ENCODE results near the gene DPH7.
"Not testable (repeated sequence)": the region's sequence is repeated elsewhere in the genome, so short reads cannot be mapped to it uniquely, and the experiment has no call there.

DPH7 gene

DNA sequence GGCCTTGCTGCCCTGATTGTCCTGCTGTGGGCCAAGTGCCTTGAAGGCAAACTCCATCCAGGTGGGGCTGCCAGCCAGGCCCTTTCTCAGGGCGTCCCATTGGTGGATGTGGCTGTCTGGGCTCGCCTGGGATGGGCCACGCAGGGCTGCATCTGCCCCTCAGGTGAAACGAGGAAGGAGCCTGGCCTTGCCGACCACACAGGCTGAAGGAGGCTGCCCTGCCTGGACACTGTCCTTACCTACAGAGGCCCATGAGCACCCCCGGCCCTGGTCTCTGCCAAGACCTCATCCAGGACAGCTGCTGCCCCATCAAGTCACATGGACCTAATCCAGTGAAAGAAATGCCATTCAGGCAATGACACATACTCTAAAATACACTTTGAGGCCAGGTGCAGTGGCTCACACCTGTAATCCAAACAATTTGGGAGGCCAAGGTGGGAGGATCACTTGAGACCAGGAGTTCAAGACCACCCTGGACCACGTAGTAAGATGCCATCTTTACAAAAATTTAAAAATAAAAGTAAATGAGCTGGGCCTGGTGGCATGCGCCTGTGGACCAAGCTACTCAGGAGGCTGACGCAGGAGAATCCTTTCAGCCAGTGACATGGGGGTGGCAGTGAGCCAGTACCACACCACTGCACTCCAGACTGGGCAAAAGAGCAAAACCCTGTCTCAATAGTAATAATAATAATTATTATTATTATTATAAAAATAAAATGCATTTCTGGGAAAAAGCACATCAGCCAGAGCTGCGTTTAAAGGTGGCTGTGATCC, 62.4 kb downstream of the DPH7 start:
- DNase-seq: no peak

DNA sequence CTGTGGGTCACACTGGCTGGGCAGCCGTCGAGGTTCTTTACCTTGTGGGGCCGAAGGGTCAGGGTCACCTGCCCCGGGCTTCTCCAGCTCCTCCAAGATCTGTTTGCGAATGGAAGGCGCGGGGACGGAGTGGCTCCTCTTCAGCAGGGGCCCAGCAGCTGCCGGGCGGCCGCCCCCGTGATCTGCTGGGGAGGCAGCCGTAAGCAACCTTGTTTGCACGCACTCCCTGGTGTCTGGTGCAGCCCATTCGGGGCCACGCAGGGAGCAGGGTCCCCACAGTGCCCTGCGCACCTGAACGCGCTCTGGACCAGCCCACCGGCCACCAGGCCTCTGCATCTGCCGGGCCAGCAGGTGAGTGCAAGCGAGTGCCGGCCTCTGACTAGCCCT, 63.4 kb downstream of the DPH7 start:
- no peak for DNase-seq

DNA sequence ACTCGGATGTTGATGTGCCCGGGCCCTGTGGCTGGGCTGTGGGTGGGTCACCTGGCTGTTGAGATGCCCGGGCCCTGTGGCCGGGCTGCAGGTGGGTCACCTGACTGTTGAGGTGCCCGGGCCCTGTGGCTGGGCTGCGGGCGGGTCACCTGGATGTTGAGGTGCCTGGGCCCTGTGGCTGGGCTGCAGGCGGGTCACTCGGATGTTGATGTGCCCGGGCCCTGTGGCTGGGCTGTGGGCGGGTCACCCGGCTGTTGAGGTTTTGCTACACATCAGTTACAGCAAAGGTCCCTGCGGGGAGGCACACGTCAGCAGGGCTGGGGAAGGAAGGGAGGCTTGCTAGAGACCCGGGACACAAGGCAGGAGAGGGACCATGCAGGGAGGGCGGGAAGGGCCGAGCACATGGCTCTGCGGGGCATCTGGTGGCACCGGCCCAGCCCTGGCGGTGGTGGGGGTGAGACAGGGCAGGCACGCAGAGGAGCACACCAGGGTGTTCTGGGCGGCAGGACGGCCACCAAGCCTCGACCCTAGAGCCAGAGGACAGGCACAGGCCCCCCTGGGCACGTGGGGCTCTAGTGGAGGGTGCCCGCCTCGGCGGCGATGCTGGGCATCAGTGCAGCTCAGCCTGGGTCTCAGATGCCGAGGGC, 63.9 kb downstream of the DPH7 start:
- no peak for DNase-seq

DNA sequence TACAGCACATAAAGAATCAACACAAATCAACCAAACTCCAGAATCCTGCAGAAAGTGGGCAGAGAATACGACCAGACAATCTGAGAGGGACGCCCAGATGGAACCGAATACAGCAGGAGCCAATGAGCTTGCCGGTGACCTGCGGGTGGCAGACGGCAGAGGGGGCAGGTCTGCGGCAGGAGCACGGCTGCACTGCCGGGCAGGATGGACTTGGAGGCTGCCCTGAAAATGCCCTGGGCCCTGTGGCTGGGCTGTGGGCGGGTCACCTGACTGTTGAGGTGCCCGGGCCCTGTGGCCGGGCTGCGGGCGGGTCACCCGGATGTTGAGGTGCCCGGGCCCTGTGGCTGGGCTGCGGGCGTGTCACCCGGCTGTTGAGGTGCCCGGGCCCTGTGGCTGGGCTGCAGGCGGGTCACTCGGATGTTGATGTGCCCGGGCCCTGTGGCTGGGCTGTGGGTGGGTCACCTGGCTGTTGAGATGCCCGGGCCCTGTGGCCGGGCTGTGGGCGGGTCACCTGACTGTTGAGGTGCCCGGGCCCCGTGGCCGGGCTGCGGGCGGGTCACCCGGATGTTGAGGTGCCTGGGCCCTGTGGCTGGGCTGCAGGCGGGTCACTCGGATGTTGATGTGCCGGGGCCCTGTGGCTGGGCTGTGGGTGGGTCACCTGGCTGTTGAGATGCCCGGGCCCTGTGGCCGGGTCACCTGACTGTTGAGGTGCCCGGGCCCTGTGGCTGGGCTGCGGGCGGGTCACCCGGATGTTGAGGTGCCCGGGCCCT, 64.7 kb downstream of the DPH7 start:
- DNase-seq: not testable (repeated sequence)

DNA sequence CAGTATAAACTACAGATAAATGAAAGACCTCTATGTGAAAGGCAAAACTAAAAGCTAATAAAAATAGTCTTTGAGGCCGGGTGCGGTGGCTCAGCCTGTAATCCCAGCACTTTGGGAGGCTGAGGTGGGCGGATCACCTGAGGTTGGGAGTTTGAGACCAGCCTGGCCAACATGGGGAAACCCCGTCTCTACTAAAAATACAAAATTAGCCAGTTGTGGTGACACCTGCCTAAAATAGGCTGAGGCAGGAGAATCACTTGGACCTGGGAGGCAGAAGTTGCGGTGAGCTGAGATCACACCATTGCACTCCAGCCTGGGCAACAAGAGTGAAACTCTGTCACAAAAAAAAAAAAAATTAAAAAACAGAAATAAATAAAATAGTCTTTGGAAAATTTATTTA, 65.6 kb downstream of the DPH7 start:
- not testable (repeated sequence) for DNase-seq

DNA sequence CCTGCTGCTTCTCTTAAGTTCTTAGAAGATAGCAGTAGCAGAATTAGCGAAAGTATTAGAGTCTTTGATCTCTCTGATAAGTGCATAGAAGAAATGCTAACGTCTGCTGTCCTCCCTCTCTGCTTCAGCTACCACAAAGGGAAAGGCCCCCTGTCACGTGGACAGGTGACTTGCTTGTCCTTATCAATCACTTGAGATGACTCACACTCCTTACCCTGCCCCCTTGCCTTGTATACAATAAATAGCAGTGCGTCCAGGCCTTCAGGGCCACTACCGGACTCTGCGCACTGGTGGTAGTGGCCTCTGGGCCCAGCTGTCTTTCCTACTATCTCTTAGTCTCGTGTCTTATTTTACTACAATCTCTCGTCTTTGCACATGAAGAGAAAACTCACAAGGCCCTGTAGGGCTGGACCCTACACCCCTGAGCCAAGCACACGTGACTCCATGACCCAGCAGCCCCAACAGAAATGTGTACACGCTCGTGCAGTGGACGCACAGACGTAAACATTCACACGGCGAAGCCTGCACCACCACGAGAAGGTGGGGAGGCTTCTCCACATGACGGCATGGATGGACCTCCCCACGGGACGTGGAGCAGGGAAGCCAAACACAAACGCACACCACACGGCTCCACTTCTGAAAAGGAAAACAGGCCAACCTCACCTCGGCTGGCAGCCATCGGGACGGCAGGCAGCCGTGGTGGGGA, 66.8 kb downstream of the DPH7 start:
- no peak for DNase-seq

DNA sequence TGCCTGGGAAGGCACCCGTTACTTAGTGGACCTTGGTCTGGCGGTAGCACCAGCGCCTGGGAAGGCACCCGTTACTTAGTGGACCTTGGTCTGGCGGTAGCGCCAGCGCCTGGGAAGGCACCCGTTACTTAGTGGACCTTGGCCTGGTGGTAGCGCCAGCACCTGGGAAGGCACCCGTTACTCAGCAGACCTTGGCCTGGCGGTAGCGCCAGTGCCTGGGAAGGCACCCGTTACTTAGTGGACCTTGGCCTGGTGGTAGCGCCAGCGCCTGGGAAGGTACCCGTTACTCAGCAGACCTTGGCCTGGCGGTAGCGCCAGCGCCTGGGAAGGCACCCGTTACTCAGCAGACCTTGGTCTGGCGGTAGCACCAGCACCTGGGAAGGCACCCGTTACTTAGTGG, 67.6 kb downstream of the DPH7 start:
- DNase-seq: not testable (repeated sequence)

DNA sequence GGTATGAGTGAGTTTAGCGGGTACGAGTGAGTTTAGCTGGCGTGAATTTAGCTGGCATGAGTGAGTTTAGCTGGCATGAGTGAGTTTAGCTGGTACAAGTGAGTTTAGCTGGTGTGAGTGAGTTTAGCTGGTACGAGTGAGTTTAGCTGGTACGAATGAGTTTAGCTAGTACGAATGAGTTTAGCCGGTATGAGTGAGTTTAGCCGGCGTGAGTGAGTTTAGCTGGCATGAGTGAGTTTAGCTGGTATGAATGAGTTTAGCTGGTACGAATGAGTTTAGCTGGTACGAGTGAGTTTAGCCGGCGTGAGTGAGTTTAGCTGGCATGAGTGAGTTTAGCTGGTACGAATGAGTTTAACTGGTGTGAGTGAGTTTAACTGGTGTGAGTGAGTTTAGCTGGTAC, 69.5 kb downstream of the DPH7 start:
- DNase-seq: no peak

DNA sequence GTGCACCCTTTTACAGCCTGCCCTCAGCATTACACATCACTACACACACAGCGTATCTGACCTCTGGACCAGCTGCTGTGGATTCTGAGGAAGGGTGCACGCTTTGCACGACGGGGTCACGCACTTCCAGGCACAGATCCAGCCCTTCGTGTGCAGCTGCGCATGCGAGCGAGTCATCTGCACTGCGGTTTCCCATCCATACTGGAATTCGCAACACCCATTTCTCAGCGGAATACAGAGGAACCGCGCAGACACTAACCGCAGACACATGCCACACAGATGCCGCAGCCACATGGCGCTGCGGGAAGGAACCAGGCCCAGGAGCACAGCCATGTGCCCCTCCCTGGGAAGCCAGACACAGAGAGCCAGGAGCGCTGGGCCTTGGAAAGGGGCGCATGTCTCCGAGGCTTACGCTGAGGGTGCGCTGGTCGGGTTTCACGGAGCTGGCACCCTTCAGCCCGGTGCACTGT, 72.0 kb downstream of the DPH7 start:
- no peak for DNase-seq

DNA sequence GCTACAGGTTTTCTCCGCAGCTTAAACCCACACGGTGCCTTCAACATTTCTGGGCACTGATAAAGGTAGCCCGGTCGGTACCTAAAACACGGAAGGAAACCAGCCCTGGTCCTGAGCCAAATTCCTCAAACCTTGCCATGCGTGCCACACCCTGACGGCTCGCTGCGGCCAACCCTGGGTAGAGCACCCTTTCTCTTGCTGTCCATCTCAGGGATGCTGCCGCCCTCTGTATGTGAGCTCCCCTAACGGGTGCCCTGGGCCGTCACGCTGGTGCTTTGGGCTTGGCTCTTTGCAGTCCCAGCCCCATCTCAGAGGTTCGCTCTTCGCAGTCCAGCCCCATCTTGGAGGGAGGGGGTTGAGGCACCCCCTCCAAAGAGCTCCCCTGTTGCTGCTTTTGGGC, 72.5 kb downstream of the DPH7 start:
- DNase-seq: no peak

DNA sequence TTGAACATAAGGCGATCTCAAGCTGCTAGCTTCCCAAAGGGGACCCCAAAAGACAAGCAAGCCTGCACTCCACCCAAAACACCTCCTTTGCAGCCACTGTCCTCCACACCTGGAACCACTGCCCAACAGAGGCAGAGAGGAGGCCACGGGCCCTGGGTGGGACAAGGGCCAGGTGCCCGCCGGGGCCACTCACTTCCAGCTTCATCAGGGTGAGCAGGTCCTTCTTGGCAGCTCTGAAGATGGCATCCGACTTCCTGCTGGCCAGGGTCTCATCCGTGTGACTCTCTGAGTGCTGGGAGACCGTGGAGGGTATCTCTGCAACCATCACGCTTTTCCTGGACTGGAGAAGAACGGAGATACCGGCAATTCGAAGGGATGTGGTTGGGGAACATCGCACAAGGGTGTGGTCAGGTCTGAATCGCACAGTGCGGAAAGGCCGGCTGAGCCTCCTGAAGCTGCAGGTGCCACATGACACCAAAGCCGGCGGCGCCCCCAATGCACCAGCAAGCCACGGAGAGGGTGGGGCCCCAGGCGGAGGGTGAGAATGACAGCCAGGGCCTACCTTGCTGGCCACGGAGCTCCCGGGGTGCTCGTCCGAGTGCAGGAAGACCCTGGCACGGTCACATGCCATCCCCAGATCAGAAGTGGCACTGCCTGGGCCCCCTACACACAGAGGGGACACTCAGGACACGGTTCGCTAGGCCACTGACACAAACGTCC, 73.1 kb downstream of the DPH7 start:
- DNase-seq: no peak

All from activated gamma-delta T cell treated with Interleukin-2 at 50 U/mL for 16 hours (primary cell).